K562 (cell line): ENCODE results near the gene KISS1. TPM values are rescaled to one million over a fixed set of nuclear protein-coding genes. Genes with fewer than 3 reads are reported as not detected.

Experiments used
- ATAC-seq: fragments of 200-7000 bp; cut with Tn5 transposase; 3 replicates; pipeline ENCODE4 v1.9.1; 2020; ENCODE audit warnings: moderate library complexity
- BruUV-seq: library from RNA; stranded (reverse); fragments of 400-500 nt; replicated peaks from 2 replicates; lab custom pipeline; 2021; lab: Mats Ljungman, UMichigan
- CTCF ChIA-PET: fragments of 300-600 bp; formaldehyde crosslinking; extraction: SDS; loops from one replicate; lab custom pipeline; 2021; ENCODE audit warnings: low intra/inter-chr PET ratio; lab: Yijun Ruan, JAX
- POLR2A ChIA-PET: fragments of 300-600, 350-650 bp; sonication (Branson Sonifier 250); formaldehyde crosslinking; extraction: SDS; loops from one replicate; lab custom pipeline; 2021; ENCODE audit warnings: antibody characterized with exemption, inconsistent platforms; lab: Yijun Ruan, JAX
- DNase-seq, 4 experiments: peaks; one replicate each; pipeline versions ENCODE4 v3.0.0 to v3.0.0-alpha.2; 2011 to 2018; ENCODE audit warnings: low spot score in 3 of 4, mixed read lengths in 3 of 4; ENCODE audit errors: extremely low read depth in 1 of 4
- FAIRE-seq: peaks from 2 replicates; lab custom pipeline; 2011; peaks lifted over from hg19 to GRCh38; lab: Jason Lieb, UNC
- H2AFZ ChIP-seq: 2 replicates; pipeline ENCODE4 v1.6.0; 2011; ENCODE audit warnings: low read depth, low read length, control low read depth, inconsistent platforms
- H3K27ac ChIP-seq: fragments of 200-600 bp; 3 replicates; pipeline ENCODE4 v1.8.0; 2011; ENCODE audit warnings: low read depth, mild to moderate bottlenecking, control low read depth, inconsistent platforms, low read length, moderate library complexity, mixed read lengths; ENCODE audit errors: extremely low read depth
- H3K27me3 ChIP-seq, 2 experiments: fragments of 300-600 bp in 1 of 2; 2 replicates in 1 of 2; 3 replicates in 1 of 2; pipeline versions ENCODE4 v1.6.0 to v1.8.0; 2011; ENCODE audit warnings: inconsistent platforms in 2 of 2, low read length in 2 of 2, mild to moderate bottlenecking in 1 of 2, mixed read lengths in 1 of 2, moderate library complexity in 1 of 2; ENCODE audit not compliant: control insufficient read depth in 2 of 2, insufficient read depth in 2 of 2
- H3K36me3 ChIP-seq: fragments of 300-600 bp; 3 replicates; pipeline ENCODE4 v1.8.0; 2011; ENCODE audit warnings: mild to moderate bottlenecking, low read length, inconsistent platforms; ENCODE audit not compliant: control insufficient read depth, insufficient read depth
- H3K4me1 ChIP-seq, 2 experiments: fragments of 200-600 bp in 1 of 2; replicated peaks in 1 of 2; 2 replicates in 1 of 2; 3 replicates in 1 of 2; pipeline versions ENCODE4 v1.5.1 to v1.8.0; 2011; ENCODE audit warnings: inconsistent platforms in 2 of 2, low read length in 2 of 2, mild to moderate bottlenecking in 1 of 2, mixed read lengths in 1 of 2, moderate library complexity in 1 of 2; ENCODE audit not compliant: control insufficient read depth in 2 of 2, insufficient read depth in 2 of 2
- H3K4me2 ChIP-seq: 2 replicates; pipeline ENCODE4 v1.6.1; 2011; ENCODE audit warnings: low read length, control low read depth, inconsistent platforms, mixed read lengths; ENCODE audit not compliant: insufficient read depth
- H3K4me3 ChIP-seq: fragments of 200-600 bp; sonication (generic), shearing (Covaris generic); 2 replicates; pipeline ENCODE4 v1.5.1; 2016; ENCODE audit warnings: control low read depth, inconsistent platforms
- H3K79me2 ChIP-seq: fragments of 200-600 bp; 3 replicates; pipeline ENCODE4 v1.8.0; 2011; ENCODE audit warnings: low read length, inconsistent platforms; ENCODE audit not compliant: control insufficient read depth, insufficient read depth
- H3K9ac ChIP-seq, 2 experiments: 2 replicates each; pipeline versions ENCODE4 v1.6.0 to v1.6.1; 2011; ENCODE audit warnings: low read depth in 2 of 2, low read length in 2 of 2, control low read depth in 1 of 2, inconsistent platforms in 1 of 2, mild to moderate bottlenecking in 1 of 2, mixed read lengths in 1 of 2; ENCODE audit not compliant: insufficient read depth in 1 of 2
- H3K9me1 ChIP-seq: one replicate; pipeline ENCODE4 v1.6.0; 2011; ENCODE audit warnings: inconsistent platforms, mild to moderate bottlenecking, low read length, moderate library complexity; ENCODE audit not compliant: control insufficient read depth, insufficient read depth
- H3K9me3 ChIP-seq: replicated peaks from 2 replicates; pipeline ENCODE4 v1.5.1; 2011; ENCODE audit warnings: low read depth, low read length, inconsistent platforms; ENCODE audit not compliant: control insufficient read depth, insufficient read depth
- H4K20me1 ChIP-seq: replicated peaks from 2 replicates; pipeline ENCODE4 v1.6.1; 2011; ENCODE audit warnings: low read length, inconsistent platforms, mixed read lengths; ENCODE audit not compliant: control insufficient read depth, insufficient read depth
- ATF1 ChIP-seq, 2 experiments: fragments of 450-650 bp in 1 of 2; IDR thresholded peaks; 2 replicates each; pipeline ENCODE4 v1.6.1; 2016; ENCODE audit warnings: missing compliant biosample characterization in 1 of 2, missing genetic modification characterization in 1 of 2
- CBX8 ChIP-seq: fragments of 200-600 bp; sonication (generic); IDR thresholded peaks from 2 replicates; pipeline ENCODE4 v1.6.1; 2012; ENCODE audit warnings: borderline replicate concordance, mixed run types, low read depth, mild to moderate bottlenecking, moderate library complexity, mixed read lengths, low read length, control low read depth, inconsistent platforms; ENCODE audit not compliant: poor library complexity, severe bottlenecking; ENCODE audit errors: extremely low read depth
- DPF2 ChIP-seq: fragments of 450-650 bp; IDR thresholded peaks from 2 replicates; pipeline ENCODE4 v1.6.1; 2016
- HCFC1 ChIP-seq: IDR thresholded peaks from 2 replicates; pipeline ENCODE4 v1.6.1; 2012; ENCODE audit warnings: low read depth, low read length, improper control_type of control experiment
- HINFP ChIP-seq: fragments of 450-650 bp; conservative IDR thresholded peaks from 2 replicates; pipeline ENCODE4 v1.6.1; 2016; ENCODE audit warnings: missing genetic modification characterization, low read depth, mild to moderate bottlenecking, control low read depth, missing compliant biosample characterization
- ILF3 ChIP-seq: fragments of 450-650 bp; IDR thresholded peaks from 2 replicates; pipeline ENCODE4 v1.6.1; 2018; ENCODE audit warnings: antibody characterized with exemption, mild to moderate bottlenecking, moderate library complexity, borderline replicate concordance
- IRF2 ChIP-seq: sonication (generic); formaldehyde crosslinking; IDR thresholded peaks from 2 replicates; pipeline ENCODE4 v1.8.1; 2022; ENCODE audit warnings: mild to moderate bottlenecking, missing genetic modification reagents
- JUN ChIP-seq, 2 experiments: sonication (generic) in 1 of 2; formaldehyde crosslinking in 1 of 2; IDR thresholded peaks; 2 replicates each; pipeline versions ENCODE4 v1.6.1 to v1.8.0; 2012 to 2022; ENCODE audit warnings: borderline replicate concordance in 2 of 2, mild to moderate bottlenecking in 2 of 2, improper control_type of control experiment in 1 of 2, low read depth in 1 of 2, low read length in 1 of 2, missing genetic modification reagents in 1 of 2
- TCF15 ChIP-seq: fragments of 250-450 bp; sonication (Bioruptor Pico); IDR thresholded peaks from 2 replicates; pipeline ENCODE4 v1.8.0; 2022; ENCODE audit warnings: moderate library complexity, mild to moderate bottlenecking, inconsistent platforms
- ZBTB26 ChIP-seq: fragments of 450-650 bp; formaldehyde crosslinking; IDR thresholded peaks from 2 replicates; pipeline ENCODE4 v1.4.0; 2022; ENCODE audit warnings: missing genetic modification characterization
- ZNF121 ChIP-seq: sonication (generic); formaldehyde crosslinking; conservative IDR thresholded peaks from 2 replicates; pipeline ENCODE4 v1.8.0; 2022; ENCODE audit warnings: missing genetic modification reagents
- ZNF512 ChIP-seq: IDR thresholded peaks from 2 replicates; pipeline ENCODE4 v1.6.1; 2016; ENCODE audit warnings: missing genetic modification characterization, missing compliant biosample characterization
- ZNF589 ChIP-seq: fragments of 200-800 bp; sonication (Bioruptor generic); IDR thresholded peaks from 2 replicates; pipeline ENCODE4 v1.6.1; 2016; ENCODE audit warnings: low read depth, missing genetic modification characterization, missing compliant biosample characterization
- WGBS: fragments of 100-300 bp; shearing (Covaris generic); methylation state at CpG from one replicate; pipeline ENCODE4 v1.1.6; 2016; ENCODE audit warnings: low coverage, mixed read lengths; ENCODE audit not compliant: insufficient coverage; ENCODE audit errors: missing lambda C conversion rate; 5-methylcytosine and 5-hydroxymethylcytosine counted together
- in situ Hi-C: fragments of 300-500 bp; cut with MboI; formaldehyde crosslinking; loops from 4 replicates; pipeline ENCODE4 v1.15.0; 2018; ENCODE audit warnings: inconsistent platforms, mixed read lengths
- intact Hi-C: fragments of 100-400 bp; cut with micrococcal nuclease; formaldehyde crosslinking; loops from 2 replicates; pipeline ENCODE4 v1.14.2; 2022
- polyA plus RNA-seq, 8 experiments: library from polyadenylated mRNA; depleted of rRNA in 4 of 8; stranded (reverse) in 5 of 8; unstranded in 3 of 8; fragments of >200 nt; fragmentation: Nextera tagmentation in 2 of 8; fragmentation: Illumina TruSeq in 1 of 8; extraction: Ambion mirVana in 2 of 8; extraction: Trizol in 1 of 8; gene quantifications; 2 replicates each; pipeline versions ENCODE4 v1.2.1 to v1.2.3, GENCODE V29; 2011 to 2014; ENCODE audit warnings: inconsistent platforms in 1 of 8, missing spikeins in 1 of 8
- total RNA-seq, 7 experiments: library from RNA; depleted of rRNA in 6 of 7; stranded (reverse); fragments of >200 nt in 6 of 7; fragmentation: Illumina TruSeq in 2 of 7; extraction: Trizol in 2 of 7; gene quantifications; 2 replicates each; pipeline versions ENCODE4 v1.2.1 to v1.2.3, GENCODE V29; 2011 to 2021; ENCODE audit warnings: low replicate concordance in 1 of 7

The KISS1 gene
- total and polyA plus RNA-seq, 9 of the 15 experiments (the other 6 are each of a cell fraction or from before 2014, with no cell fraction given): 0.31 TPM; not detected in 8

GRCh38 chr1:204194771-204195170 lies 1.5 kb downstream of the KISS1 start:
- no peak for ATAC-seq
- POLR2A ChIA-PET: interaction anchor here (0.5 to 0.7 kb wide), 3 partner anchors 95 to 889 kb away, joined by 3 read pairs; no protein-coding TSS in a partner anchor
- Histone ChIP-seq H3K9me3 (no peaks in the 10 kb centered on the region; the same call in 1 of the 2 replicates), H3K4me2 (no peak overlapping the region), H2AFZ (no peak overlapping the region), H3K4me1 (peaks cover 0 to 4% of the 10 kb centered on the region in 2 experiments; a peak in 2 of 5 replicates), H3K4me3 (no peak overlapping the region), H3K27ac (no peak overlapping the region), H3K79me2 (no peaks in the 10 kb centered on the region), H3K36me3 (no peaks in the 10 kb centered on the region), H3K9me1 (no peaks in the 10 kb centered on the region), H3K9ac (no peak overlapping the region), H4K20me1 (no peaks in the 10 kb centered on the region), H3K27me3 (peaks cover 30 to 71% of the 10 kb centered on the region in 2 experiments)
- WGBS: 11% methylated on average over 6 of the region's 7 CpGs
- TF ChIP-seq IRF2: no peak
- no peak for TF ChIP-seq DPF2
- no peak for TF ChIP-seq ZNF512 (tag)
- no peak for TF ChIP-seq CBX8
- no peak for TF ChIP-seq ZBTB26 (CRISPR knock-in tag)
- TF ChIP-seq HINFP (tag): no peak
- TF ChIP-seq TCF15 (CRISPR knock-in tag): no peak
- peak; percentile 53; the same call in 1 of the 2 replicates for TF ChIP-seq ZNF121
- no peak for TF ChIP-seq HCFC1
- TF ChIP-seq JUN (IDR thresholded peaks at IDR 0.05; ENCODE audit: borderline replicate concordance, low read depth, low read length): no peak
- 0 out of 2 replicates have a peak, but pooled peaks have one; percentile 49 for TF ChIP-seq JUN (CRISPR knock-in tag; IDR thresholded peaks at IDR 0.05; ENCODE audit: borderline replicate concordance)
- no peak for TF ChIP-seq ATF1 (CRISPR knock-in tag; IDR thresholded peaks at IDR 0.05)
- TF ChIP-seq ATF1 (tag; IDR thresholded peaks at IDR 0.05): no peak
- TF ChIP-seq ILF3: no peak
- no peak for TF ChIP-seq ZNF589
- no peak for DNase-seq
- no TSS peak for BruUV-seq
- intact Hi-C loops: no loop called here
- FAIRE-seq: no peak
- in situ Hi-C loops: no loop called here
- CTCF ChIA-PET: no interaction called here
